Erythroblast (primary cell): ENCODE results near the gene XG.

ENCODE experiments used
- GATA1 ChIP-seq: IDR thresholded peaks from 2 replicates; pipeline ENCODE4 v1.6.1; 2011; ENCODE audit warnings: low read depth, mild to moderate bottlenecking, control low read depth, low read length, moderate library complexity
- POLR2A ChIP-seq: IDR thresholded peaks from 2 replicates; pipeline ENCODE4 v1.6.1; 2011; ENCODE audit warnings: mild to moderate bottlenecking, low read length

GRCh38 chrX:2705046-2705832, 46.6 kb upstream of the XG start:
- TF ChIP-seq POLR2A (no peak), GATA1 (no peak)
